ENCODE measurements around the gene PLA2G4F.

DNA sequence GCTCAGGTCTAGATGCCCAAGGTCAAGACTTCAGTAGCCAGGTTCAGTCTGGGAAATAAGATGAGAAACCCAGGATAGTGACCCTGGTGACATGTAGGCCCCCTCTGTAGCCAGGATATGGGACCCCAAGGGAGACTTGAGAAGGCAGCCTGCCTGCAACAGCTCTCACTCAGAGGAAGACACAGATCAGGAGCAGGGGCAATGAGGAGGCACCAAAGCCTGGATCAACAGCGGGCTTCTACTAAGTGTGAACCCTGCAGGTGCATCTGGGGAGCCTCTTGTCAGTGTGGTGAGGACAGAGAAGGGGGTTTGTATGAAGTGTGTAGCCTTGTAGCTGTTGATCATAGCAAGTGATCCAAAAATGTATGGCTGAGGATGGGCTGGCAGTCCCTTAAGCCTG is 25.4 kb downstream of the PLA2G4F start:
- TF ChIP-seq, protein P1, sequence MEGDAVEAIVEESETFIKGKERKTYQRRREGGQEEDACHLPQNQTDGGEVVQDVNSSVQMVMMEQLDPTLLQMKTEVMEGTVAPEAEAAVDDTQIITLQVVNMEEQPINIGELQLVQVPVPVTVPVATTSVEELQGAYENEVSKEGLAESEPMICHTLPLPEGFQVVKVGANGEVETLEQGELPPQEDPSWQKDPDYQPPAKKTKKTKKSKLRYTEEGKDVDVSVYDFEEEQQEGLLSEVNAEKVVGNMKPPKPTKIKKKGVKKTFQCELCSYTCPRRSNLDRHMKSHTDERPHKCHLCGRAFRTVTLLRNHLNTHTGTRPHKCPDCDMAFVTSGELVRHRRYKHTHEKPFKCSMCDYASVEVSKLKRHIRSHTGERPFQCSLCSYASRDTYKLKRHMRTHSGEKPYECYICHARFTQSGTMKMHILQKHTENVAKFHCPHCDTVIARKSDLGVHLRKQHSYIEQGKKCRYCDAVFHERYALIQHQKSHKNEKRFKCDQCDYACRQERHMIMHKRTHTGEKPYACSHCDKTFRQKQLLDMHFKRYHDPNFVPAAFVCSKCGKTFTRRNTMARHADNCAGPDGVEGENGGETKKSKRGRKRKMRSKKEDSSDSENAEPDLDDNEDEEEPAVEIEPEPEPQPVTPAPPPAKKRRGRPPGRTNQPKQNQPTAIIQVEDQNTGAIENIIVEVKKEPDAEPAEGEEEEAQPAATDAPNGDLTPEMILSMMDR (tag by site-specific recombination; IDR thresholded peaks at IDR 0.05) = no peak
- TF ChIP-seq ZNF266 (tag by site-specific recombination; IDR thresholded peaks at IDR 0.05; ENCODE audit: low read depth) (no peak), ZNF239 (tag by site-specific recombination; IDR thresholded peaks at IDR 0.05) (no peak), ZNF629 (tag by site-specific recombination; IDR thresholded peaks at IDR 0.05) (no peak), GLIS1 (tag by site-specific recombination; IDR thresholded peaks at IDR 0.05) (no peak), ZFP37 (tag by site-specific recombination; IDR thresholded peaks at IDR 0.05) (no peak), ATF2 (tag by site-specific recombination; IDR thresholded peaks at IDR 0.05; ENCODE audit: low read depth) (no peak), ZSCAN23 (tag by site-specific recombination; IDR thresholded peaks at IDR 0.05) (no peak), ZNF133 (tag by site-specific recombination; IDR thresholded peaks at IDR 0.05) (no peak)
- TF ChIP-seq, protein P2, sequence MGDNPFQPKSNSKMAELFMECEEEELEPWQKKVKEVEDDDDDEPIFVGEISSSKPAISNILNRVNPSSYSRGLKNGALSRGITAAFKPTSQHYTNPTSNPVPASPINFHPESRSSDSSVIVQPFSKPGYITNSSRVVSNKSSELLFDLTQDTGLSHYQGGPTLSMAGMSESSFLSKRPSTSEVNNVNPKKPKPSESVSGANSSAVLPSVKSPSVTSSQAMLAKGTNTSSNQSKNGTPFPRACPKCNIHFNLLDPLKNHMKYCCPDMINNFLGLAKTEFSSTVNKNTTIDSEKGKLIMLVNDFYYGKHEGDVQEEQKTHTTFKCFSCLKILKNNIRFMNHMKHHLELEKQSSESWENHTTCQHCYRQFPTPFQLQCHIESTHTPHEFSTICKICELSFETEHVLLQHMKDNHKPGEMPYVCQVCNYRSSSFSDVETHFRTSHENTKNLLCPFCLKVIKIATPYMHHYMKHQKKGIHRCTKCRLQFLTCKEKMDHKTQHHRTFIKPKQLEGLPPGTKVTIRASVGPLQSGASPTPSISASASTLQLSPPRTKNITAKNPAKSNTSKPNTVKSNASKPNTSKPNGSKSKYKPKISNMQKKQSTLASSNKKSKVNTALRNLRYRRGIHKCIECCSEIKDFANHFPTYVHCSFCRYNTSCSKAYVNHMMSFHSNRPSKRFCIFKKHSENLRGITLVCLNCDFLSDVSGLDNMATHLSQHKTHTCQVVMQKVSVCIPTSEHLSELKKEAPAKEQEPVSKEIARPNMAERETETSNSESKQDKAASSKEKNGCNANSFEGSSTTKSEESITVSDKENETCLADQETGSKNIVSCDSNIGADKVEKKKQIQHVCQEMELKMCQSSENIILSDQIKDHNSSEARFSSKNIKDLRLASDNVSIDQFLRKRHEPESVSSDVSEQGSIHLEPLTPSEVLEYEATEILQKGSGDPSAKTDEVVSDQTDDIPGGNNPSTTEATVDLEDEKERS (tag by site-specific recombination; IDR thresholded peaks at IDR 0.05) = no peak

All from HEK293 (cell line).